Measurements from ENCODE around the gene PINLYP.
A peak's percentile ranks its signal among the peaks of the same experiment; 100 is the strongest.

Gene PINLYP

DNA sequence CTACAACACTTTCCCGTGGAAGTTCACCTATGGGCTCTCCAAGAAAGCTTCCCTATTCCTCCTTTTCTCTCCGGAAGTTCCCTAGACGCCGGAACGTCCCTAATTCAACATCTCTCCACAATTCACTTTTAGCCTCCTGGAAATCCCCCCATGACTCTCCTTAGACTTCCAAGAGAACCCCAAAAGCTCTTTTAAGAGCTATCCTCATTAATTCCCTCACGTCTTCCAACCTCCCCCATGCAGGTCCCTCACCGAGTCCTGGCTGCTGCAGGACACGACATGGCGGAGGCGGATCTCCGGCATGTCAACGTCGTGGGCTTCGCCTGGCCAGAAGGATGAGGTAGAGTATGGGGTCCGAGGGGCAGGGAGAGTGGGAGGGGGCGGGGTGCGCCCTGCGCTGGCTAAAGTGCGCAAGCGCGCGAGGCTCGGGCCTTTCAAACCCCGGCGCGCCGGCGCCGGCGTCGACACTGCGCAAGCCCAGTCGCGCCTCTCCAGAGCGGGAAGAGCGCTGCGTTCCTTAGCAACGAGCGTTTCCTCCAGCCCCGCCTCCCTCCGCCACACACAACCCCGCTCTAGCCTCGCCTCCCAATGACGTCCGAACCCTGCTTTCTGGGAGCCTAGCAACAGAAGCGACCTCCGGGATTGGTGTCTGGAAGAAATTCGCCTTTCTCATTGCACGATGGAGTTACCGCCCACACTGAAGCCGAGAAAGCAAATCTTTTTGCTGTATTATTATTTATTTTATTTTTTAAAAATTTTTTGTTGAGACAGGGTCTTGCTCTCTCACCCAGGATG lies at the start of gene PINLYP, which contains the start of gene XRCC1:
Gene PINLYP, plus strand, starts transcription at position 646 of the 795 bp plus-strand sequence. CDS start 1,391 bp downstream, outside the sequence.
Gene XRCC1, minus strand, starts transcription at position 372 of the 795 bp plus-strand sequence. Its CDS starts 69 bp downstream, at position 303.
- Mint-ChIP-seq H3K9me3 (no peaks in the 10 kb centered on the region), H3K27ac (peak within 1 kb of the TSS; percentile 90), H3K4me3 (peak within 1 kb of the TSS; percentile 95), H3K36me3 (no peaks in the 10 kb centered on the region), H3K4me1 (peaks cover 44% of the 10 kb centered on the region), H3K27me3 (no peaks in the 10 kb centered on the region)

DNA sequence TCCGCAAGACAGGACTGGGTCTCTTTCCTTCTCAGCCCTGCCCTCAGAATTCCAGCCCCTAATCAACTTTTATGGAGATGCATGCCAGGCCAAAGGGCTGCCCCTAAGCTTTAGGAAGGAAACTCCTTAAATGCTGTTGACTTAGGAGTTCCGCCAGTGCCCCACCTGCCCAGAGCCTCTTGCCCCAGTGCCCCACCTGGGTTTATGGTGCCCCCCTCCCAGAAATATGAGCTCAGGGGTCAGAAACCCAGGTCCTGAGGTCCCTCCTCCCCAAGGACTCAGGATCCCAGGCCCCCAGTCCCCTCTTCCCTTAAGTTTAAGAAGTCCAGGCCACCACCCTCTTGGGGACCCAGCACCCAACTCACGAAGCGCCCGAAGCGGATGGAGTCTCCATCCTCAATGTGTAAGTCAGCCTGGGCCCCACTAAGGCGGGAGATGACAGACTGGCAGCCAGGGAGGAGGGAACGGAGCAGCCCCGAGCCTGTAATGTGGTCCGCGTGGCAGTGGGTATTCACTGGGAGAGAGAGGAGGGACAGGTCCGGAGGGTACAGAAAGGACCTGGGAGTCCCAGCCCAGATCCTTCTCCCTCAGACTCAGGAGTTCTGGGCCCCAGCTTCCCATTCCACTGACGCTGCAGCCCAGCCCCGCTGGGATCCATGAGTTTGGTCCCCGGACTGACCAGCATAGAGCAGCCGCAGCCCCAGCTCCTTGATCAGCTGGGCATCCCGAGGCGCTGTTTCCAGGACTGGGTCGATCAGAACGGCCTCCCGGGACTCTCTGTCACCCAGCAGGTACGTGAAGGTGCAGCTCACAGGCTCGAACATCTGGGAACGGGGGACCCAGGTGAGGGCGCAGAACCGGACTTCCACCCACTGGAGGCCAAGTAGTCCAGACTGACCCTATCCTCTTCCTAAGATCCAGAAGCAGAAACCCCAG lies 49.5 kb upstream of the PINLYP start:
- Mint-ChIP-seq H3K27ac (peak overlapping the region; percentile 83), H3K36me3 (no peaks in the 10 kb centered on the region), H3K9me3 (no peaks in the 10 kb centered on the region), H3K27me3 (no peaks in the 10 kb centered on the region), H3K4me1 (peaks cover 21% of the 10 kb centered on the region), H3K4me3 (peak overlapping the region; percentile 96)

GRCh38 chr19:43526884-43527859 lies 48.4 kb upstream of the PINLYP start, which contains the start of gene ETHE1:
Gene ETHE1, minus strand, starts transcription at chr19:43527201. Its CDS starts 24 bp downstream, at chr19:43527177.
- Mint-ChIP-seq H3K9me3 (no peaks in the 10 kb centered on the region), H3K36me3 (no peaks in the 10 kb centered on the region), H3K4me3 (peak within 1 kb of the TSS; percentile 96), H3K27ac (peak within 1 kb of the TSS; percentile 95), H3K27me3 (no peaks in the 10 kb centered on the region), H3K4me1 (peaks cover 21% of the 10 kb centered on the region)

GRCh38 chr19:43527860-43528622 lies 47.6 kb upstream of the PINLYP start:
- H3K27ac Mint-ChIP-seq = peak overlapping the region; percentile 8
- H3K36me3 Mint-ChIP-seq = no peaks in the 10 kb centered on the region
- no peaks in the 10 kb centered on the region for H3K9me3 Mint-ChIP-seq
- no peaks in the 10 kb centered on the region for H3K27me3 Mint-ChIP-seq
- H3K4me3 Mint-ChIP-seq = no peak overlapping the region
- peaks cover 26% of the 10 kb centered on the region for H3K4me1 Mint-ChIP-seq

DNA sequence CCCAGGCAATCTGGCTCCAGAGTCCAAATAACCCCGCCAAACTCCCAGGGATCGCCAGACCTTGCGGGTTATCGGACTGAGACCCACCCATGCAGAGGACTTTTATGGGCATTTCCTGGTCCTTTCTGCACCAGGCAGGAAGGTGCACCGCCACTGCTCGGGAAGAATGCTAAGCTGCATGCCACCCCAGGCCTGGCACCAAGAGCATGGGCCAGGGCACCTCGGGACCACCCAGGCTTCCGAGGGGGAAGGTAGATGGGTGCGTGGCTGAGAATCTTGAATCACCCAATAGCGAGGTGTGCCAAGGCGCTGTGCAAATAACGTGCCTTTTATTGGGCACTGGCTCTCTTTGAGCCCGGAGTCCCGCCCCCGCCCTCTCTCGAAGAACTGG lies 43.0 kb upstream of the PINLYP start:
- Mint-ChIP-seq H3K9me3 (no peaks in the 10 kb centered on the region), H3K27ac (peak overlapping the region; percentile 84), H3K4me1 (peaks cover 25% of the 10 kb centered on the region), H3K36me3 (peaks cover 4% of the 10 kb centered on the region), H3K27me3 (no peaks in the 10 kb centered on the region), H3K4me3 (peak overlapping the region; percentile 92)

- Mint-ChIP-seq H3K36me3 (peaks cover 4% of the 10 kb centered on the region), H3K27ac (peak within 1 kb of the TSS; percentile 97), H3K9me3 (no peaks in the 10 kb centered on the region), H3K4me3 (peak within 1 kb of the TSS; percentile 92), H3K4me1 (peaks cover 25% of the 10 kb centered on the region), H3K27me3 (no peaks in the 10 kb centered on the region)
These were observed 42.5 kb upstream of the PINLYP start, which contains the start of gene ZNF575 for GRCh38 chr19:43532962-43533545. Gene ZNF575, plus strand, starts transcription at chr19:43533188. Its CDS starts 1,235 bp downstream, at chr19:43534423.

DNA sequence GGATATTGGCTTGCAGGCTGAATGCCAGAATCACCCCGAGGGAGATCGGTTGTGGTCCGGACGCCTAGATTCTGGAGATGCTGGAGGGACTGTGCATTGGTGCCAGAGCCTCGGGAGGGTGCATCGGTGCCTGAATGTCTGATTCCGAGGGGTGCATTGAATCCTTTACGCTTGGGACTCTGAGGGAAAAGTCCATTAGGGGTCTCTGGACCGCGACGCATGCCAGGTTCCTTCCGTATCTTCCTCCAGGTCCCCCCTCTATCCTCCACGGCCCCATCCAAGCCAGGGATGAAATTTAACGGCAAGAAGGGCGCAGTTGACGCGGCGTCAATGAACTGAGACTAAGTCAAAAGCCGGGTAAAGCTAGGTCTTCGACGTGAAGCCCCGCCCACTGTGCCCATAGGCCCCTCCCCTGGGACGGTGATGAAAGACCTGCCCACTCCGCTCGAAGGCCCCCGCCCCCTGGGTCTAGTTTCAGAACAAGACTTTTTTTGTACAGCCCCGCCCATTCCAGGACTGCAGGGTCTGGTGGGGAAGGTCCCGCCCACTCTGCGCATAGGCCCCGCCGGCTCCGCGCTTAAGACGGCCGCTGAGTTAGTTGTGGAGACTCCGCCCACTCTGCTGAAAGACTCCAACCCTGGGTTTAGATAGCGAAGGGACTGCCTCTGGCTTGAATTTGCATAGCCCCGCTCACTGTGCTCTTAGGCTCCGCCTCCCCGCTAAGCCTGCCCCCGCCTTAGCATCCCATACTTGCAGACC lies 41.9 kb upstream of the PINLYP start:
- Mint-ChIP-seq H3K4me3 (peak overlapping the region; percentile 92), H3K27ac (peak overlapping the region; percentile 97)

DNA sequence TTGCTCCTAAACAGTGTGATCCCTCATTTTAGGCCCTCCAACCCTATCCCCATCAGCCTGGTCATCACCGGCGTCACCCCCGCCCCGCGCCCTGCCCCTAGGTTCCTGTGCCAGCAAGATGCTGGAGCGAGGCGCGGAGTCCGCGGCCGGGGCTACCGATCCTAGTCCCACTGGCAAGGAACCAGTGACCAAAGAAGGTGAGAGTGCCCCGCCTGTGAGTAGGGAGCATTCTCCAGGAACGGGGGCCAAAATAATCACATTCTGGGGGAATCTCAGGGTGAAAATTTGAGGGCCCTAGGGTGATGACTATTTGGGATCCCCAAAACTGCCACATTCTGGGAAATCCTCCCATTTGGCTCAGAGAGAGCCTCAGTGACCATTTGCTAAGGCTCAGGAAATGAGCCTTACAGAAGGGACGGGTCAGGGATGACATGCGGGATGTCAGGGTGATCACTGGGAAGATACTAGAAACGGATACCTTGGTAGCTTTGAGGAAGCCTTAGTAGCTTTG lies 41.2 kb upstream of the PINLYP start:
- H3K9me3 Mint-ChIP-seq = peaks cover 4% of the 10 kb centered on the region
- H3K27me3 Mint-ChIP-seq = no peaks in the 10 kb centered on the region
- peaks cover 25% of the 10 kb centered on the region for H3K4me1 Mint-ChIP-seq
- peaks cover 15% of the 10 kb centered on the region for H3K36me3 Mint-ChIP-seq
- H3K27ac Mint-ChIP-seq = peak overlapping the region; percentile 97
- peak overlapping the region; percentile 92 for H3K4me3 Mint-ChIP-seq

More for the DNA sequence above, 41.9 kb upstream of the PINLYP start:
- Mint-ChIP-seq H3K36me3 (peaks cover 10% of the 10 kb centered on the region), H3K4me1 (peaks cover 25% of the 10 kb centered on the region), H3K27me3 (no peaks in the 10 kb centered on the region), H3K9me3 (no peaks in the 10 kb centered on the region)

DNA sequence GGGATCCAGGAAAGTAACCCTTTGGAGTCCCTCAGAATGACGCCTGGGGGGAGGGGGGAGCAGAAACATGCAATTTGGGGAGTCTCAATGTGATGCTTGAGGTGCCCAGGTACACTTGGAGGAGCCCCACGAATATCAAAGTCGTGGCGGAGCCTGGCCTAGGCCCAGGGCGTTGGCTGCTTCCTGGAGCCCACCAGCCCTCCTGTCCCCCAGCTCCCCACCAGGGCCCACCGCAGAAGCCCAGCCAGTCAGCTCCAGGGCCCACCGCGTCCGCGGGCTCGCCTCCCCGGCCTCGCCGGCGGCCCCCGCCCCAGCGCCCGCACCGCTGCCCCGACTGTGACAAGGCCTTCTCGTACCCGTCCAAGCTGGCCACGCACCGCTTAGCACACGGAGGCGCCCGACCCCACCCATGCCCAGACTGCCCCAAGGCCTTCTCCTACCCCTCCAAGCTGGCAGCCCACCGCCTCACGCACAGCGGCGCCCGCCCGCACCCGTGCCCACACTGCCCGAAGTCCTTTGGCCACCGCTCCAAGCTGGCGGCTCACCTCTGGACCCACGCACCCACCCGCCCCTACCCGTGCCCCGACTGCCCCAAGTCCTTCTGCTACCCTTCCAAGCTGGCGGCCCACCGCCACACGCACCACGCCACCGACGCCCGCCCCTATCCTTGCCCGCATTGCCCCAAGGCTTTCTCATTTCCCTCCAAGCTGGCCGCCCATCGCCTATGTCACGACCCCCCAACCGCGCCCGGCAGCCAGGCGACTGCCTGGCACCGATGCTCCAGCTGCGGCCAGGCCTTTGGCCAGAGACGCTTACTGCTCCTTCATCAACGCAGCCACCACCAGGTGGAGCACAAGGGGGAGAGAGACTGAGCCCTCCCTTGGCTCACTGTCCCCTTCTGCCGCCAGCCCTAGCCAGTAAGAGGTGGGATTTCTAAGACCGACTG lies 40.5 kb upstream of the PINLYP start:
- Mint-ChIP-seq H3K9me3 (peaks cover 4% of the 10 kb centered on the region), H3K36me3 (peaks cover 19% of the 10 kb centered on the region), H3K27me3 (no peaks in the 10 kb centered on the region), H3K27ac (peak overlapping the region; percentile 51), H3K4me3 (peak overlapping the region; percentile 58), H3K4me1 (peaks cover 25% of the 10 kb centered on the region)

- peaks cover 28% of the 10 kb centered on the region for H3K36me3 Mint-ChIP-seq
- no peak overlapping the region for H3K4me3 Mint-ChIP-seq
- H3K4me1 Mint-ChIP-seq = peaks cover 11% of the 10 kb centered on the region
- no peaks in the 10 kb centered on the region for H3K27me3 Mint-ChIP-seq
- H3K9me3 Mint-ChIP-seq = peaks cover 4% of the 10 kb centered on the region
- H3K27ac Mint-ChIP-seq = no peak overlapping the region
These were observed 36.7 kb upstream of the PINLYP start for GRCh38 chr19:43538922-43539321.

DNA sequence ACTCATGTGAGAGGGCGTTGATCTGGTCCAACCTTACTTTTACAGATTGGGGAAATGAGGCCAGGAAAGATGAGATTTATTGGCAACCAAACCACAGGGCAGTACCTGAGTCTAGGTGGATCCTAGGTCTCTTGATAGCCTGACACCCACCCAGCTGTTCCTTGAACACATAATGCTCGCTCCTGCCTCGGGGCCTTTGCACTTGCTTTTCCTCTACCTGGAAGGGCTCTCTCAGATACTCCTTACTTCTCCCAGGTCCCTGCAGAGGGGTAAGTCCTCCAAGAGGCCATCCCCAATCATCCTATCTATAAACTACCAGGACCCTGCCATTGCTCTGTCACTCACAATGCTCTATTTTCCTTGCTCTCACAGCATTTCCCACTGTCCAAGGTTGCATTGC lies 35.2 kb upstream of the PINLYP start:
- H3K4me1 Mint-ChIP-seq = peaks cover 6% of the 10 kb centered on the region
- H3K27ac Mint-ChIP-seq = no peak overlapping the region
- H3K9me3 Mint-ChIP-seq = peaks cover 4% of the 10 kb centered on the region
- H3K27me3 Mint-ChIP-seq = no peaks in the 10 kb centered on the region
- peaks cover 30% of the 10 kb centered on the region for H3K36me3 Mint-ChIP-seq
- no peak overlapping the region for H3K4me3 Mint-ChIP-seq

DNA sequence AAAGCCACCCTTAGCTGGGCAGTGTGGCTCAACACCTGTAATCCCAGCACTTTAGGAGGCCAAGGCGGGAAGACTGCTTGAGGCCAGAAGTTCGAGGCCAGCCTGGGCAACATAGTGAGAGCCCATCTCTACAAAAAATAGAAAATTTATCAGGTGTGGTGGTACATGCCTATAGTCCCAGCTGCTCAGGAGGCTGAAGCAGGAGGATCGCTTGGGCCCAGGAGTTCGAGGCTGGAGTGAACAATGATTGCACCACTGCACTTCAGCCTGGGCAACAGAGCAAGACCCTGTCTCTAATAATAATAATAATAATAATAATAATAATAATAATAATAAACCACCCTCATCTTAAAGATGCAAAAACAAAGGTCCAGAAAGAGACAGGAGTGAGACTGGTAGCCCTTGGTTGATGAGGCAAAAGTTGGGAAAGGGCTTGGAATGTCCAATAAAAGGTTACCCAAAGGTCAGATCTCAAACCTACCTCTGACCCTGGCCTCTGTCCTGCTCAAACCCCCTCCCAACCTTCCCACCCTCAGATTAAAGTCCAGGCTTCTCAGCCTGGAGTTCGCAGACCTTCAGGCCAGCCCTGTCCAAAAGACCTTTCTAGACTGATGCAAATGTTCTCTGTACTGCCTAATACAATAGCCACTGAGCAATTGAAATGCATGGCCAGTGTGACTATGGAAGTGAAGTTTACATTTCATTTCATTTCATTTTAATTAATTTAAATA lies 33.5 kb upstream of the PINLYP start:
- H3K36me3 Mint-ChIP-seq = peaks cover 30% of the 10 kb centered on the region

More for the DNA sequence above, 33.5 kb upstream of the PINLYP start:
- Mint-ChIP-seq H3K27ac (no peak overlapping the region), H3K4me3 (no peak overlapping the region), H3K4me1 (no peaks in the 10 kb centered on the region), H3K9me3 (peaks cover 4% of the 10 kb centered on the region), H3K27me3 (no peaks in the 10 kb centered on the region)

Data from activated naive CD4-positive, alpha-beta T cell treated with anti-CD3 and anti-CD28 coated beads, Interleukin-2, amount 50 U/mL, for 24 hours (primary cell).